ENCODE data around the gene SLC35F3. TPM values are rescaled to one million over a fixed set of nuclear protein-coding genes. Genes with fewer than 3 reads are reported as not detected.

SLC35F3 gene
- total RNA-seq, 1 donor from 2014 or later = 0.57 TPM

DNA sequence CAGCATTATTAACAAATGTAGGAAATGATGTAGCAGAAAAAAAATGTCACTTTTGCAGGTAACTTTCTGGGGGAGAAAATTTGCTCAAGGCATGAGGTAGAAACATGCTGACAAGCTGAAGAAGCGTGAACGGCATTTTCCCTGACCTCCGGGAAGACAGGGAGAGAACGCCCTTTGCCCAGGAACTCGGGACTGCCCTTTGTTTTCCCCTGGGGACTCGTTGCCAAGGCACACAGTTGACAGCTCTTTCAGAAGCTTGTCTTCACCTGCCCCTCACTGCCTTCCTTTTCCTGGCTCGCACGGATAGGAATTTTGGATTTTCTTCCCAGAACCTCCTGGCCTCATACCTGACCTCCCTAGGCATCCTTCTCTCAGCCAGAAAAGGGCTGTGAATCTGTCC is 416.1 kb downstream of the SLC35F3 start:
- no peaks in the 10 kb centered on the region for H3K36me3 Mint-ChIP-seq (ENCODE audit: low read depth, unreplicated experiment)
- DNase-seq (ENCODE audit: low read depth) (no peak), FAIRE-seq (no peak)
- TF ChIP-seq, protein P1, sequence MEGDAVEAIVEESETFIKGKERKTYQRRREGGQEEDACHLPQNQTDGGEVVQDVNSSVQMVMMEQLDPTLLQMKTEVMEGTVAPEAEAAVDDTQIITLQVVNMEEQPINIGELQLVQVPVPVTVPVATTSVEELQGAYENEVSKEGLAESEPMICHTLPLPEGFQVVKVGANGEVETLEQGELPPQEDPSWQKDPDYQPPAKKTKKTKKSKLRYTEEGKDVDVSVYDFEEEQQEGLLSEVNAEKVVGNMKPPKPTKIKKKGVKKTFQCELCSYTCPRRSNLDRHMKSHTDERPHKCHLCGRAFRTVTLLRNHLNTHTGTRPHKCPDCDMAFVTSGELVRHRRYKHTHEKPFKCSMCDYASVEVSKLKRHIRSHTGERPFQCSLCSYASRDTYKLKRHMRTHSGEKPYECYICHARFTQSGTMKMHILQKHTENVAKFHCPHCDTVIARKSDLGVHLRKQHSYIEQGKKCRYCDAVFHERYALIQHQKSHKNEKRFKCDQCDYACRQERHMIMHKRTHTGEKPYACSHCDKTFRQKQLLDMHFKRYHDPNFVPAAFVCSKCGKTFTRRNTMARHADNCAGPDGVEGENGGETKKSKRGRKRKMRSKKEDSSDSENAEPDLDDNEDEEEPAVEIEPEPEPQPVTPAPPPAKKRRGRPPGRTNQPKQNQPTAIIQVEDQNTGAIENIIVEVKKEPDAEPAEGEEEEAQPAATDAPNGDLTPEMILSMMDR (IDR thresholded peaks at IDR 0.05; ENCODE audit: insufficient read depth, low read depth, low read length) = no peak
- no peak for TF ChIP-seq EZH2 (IDR thresholded peaks at IDR 0.05; ENCODE audit: insufficient read depth, low read length)
- no peak overlapping the region for H3K4me3 Mint-ChIP-seq (ENCODE audit: unreplicated experiment)
- Histone ChIP-seq H3K9me3 (ENCODE audit: insufficient read depth, low read depth, low read length) (no peaks in the 10 kb centered on the region), H4K20me1 (ENCODE audit: insufficient read depth, low read length) (no peaks in the 10 kb centered on the region), H3K27ac (ENCODE audit: low read depth, low read length) (no peak overlapping the region), H2AFZ (ENCODE audit: low read depth, low read length) (no peak overlapping the region), H3K4me3 (ENCODE audit: insufficient read depth, low read depth, low read length) (no peak overlapping the region), H3K9ac (ENCODE audit: low read length) (no peak overlapping the region), H3K4me2 (ENCODE audit: low read length) (no peak overlapping the region), H3K4me1 (ENCODE audit: insufficient read depth, low read length) (peaks cover 6% of the 10 kb centered on the region), H3K27me3 (ENCODE audit: insufficient read depth, low read length) (peaks cover 3% of the 10 kb centered on the region), H3K36me3 (ENCODE audit: insufficient read depth, low read length) (no peaks in the 10 kb centered on the region), H3K79me2 (ENCODE audit: insufficient read depth, low read length) (no peaks in the 10 kb centered on the region)
- H3K27me3 Mint-ChIP-seq (ENCODE audit: low read depth, unreplicated experiment) = peaks cover 40% of the 10 kb centered on the region
- peaks cover 4% of the 10 kb centered on the region for H3K4me1 Mint-ChIP-seq (ENCODE audit: low read depth, unreplicated experiment)
- no peak overlapping the region for H3K27ac Mint-ChIP-seq (ENCODE audit: unreplicated experiment)
- no peaks in the 10 kb centered on the region for H3K9me3 Mint-ChIP-seq (ENCODE audit: unreplicated experiment)

DNA sequence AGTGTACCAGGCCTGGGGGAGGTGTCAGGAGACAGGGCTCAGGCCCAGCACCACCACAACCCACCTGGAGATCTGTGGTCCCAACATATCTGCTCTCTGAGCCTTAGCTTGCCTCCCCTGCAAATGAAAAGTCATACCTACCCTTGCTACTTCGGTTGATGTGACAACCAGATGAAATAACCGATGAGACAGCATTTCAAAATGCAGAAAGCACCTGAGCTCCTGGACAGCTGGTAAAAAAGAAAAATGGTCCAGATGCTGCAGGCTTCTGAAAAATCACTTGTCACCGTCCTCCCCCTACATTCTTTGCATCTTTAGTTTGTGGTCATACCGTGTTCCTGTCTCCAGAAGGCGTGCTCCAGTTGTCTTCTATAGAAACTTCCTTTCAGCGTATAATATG is 416.8 kb downstream of the SLC35F3 start:
- H3K27me3 ChIP-seq (ENCODE audit: insufficient read depth, low read length) = peaks cover 3% of the 10 kb centered on the region
- no peak overlapping the region for H3K4me2 ChIP-seq (ENCODE audit: low read length)
- Mint-ChIP-seq H3K27ac (ENCODE audit: unreplicated experiment) (no peak overlapping the region), H3K36me3 (ENCODE audit: low read depth, unreplicated experiment) (no peaks in the 10 kb centered on the region), H3K9me3 (ENCODE audit: unreplicated experiment) (no peaks in the 10 kb centered on the region), H3K4me1 (ENCODE audit: low read depth, unreplicated experiment) (no peaks in the 10 kb centered on the region), H3K27me3 (ENCODE audit: low read depth, unreplicated experiment) (peaks cover 47% of the 10 kb centered on the region), H3K4me3 (ENCODE audit: unreplicated experiment) (no peak overlapping the region)
- no peak overlapping the region for H3K27ac ChIP-seq (ENCODE audit: low read depth, low read length)
- H3K4me1 ChIP-seq (ENCODE audit: insufficient read depth, low read length) = no peaks in the 10 kb centered on the region
- H4K20me1 ChIP-seq (ENCODE audit: insufficient read depth, low read length) = no peaks in the 10 kb centered on the region
- no peaks in the 10 kb centered on the region for H3K9me3 ChIP-seq (ENCODE audit: insufficient read depth, low read depth, low read length)
- TF ChIP-seq EZH2 (IDR thresholded peaks at IDR 0.05; ENCODE audit: insufficient read depth, low read length) = no peak
- TF ChIP-seq, protein P1 (IDR thresholded peaks at IDR 0.05; ENCODE audit: insufficient read depth, low read depth, low read length) = no peak
- no peaks in the 10 kb centered on the region for H3K36me3 ChIP-seq (ENCODE audit: insufficient read depth, low read length)
- H2AFZ ChIP-seq (ENCODE audit: low read depth, low read length) = no peak overlapping the region
- FAIRE-seq (no peak), DNase-seq (ENCODE audit: low read depth) (no peak)
- no peak overlapping the region for H3K9ac ChIP-seq (ENCODE audit: low read length)
- H3K79me2 ChIP-seq (ENCODE audit: insufficient read depth, low read length) = no peaks in the 10 kb centered on the region
- H3K4me3 ChIP-seq (ENCODE audit: insufficient read depth, low read depth, low read length) = no peak overlapping the region

DNA sequence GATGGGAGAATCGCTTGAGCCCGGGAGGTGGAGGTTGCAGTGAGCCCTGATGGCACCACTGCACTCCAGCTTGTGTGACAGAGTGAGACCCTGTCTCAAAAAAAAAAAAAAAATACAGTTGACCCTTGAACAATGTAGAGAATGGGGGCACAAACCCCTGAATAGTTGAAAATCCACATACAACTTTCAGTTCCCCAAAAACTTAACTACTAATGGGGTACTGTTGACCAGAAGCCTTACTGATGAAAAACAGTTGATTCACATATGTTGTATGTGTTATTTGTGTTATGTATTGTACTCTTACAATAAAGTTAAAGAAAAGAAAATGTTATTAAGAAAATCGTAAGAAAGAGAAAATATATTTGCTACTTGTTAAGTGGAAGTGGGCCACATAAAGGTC is 417.6 kb downstream of the SLC35F3 start:
- H2AFZ ChIP-seq (ENCODE audit: low read depth, low read length) = no peak overlapping the region
- H3K27ac ChIP-seq (ENCODE audit: low read depth, low read length) = no peak overlapping the region
- no peak overlapping the region for H3K4me3 ChIP-seq (ENCODE audit: insufficient read depth, low read depth, low read length)
- no peaks in the 10 kb centered on the region for H3K9me3 ChIP-seq (ENCODE audit: insufficient read depth, low read depth, low read length)
- peaks cover 55% of the 10 kb centered on the region for H3K27me3 Mint-ChIP-seq (ENCODE audit: low read depth, unreplicated experiment)
- no peak overlapping the region for H3K4me2 ChIP-seq (ENCODE audit: low read length)
- no peaks in the 10 kb centered on the region for H3K9me3 Mint-ChIP-seq (ENCODE audit: unreplicated experiment)
- DNase-seq (ENCODE audit: low read depth) (no peak), FAIRE-seq (no peak)
- H3K9ac ChIP-seq (ENCODE audit: low read length) = no peak overlapping the region
- no peaks in the 10 kb centered on the region for H3K79me2 ChIP-seq (ENCODE audit: insufficient read depth, low read length)
- H3K4me3 Mint-ChIP-seq (ENCODE audit: unreplicated experiment) = no peak overlapping the region
- no peak for TF ChIP-seq EZH2 (IDR thresholded peaks at IDR 0.05; ENCODE audit: insufficient read depth, low read length)
- TF ChIP-seq, protein P1 (IDR thresholded peaks at IDR 0.05; ENCODE audit: insufficient read depth, low read depth, low read length) = no peak
- no peak overlapping the region for H3K27ac Mint-ChIP-seq (ENCODE audit: unreplicated experiment)
- H3K36me3 ChIP-seq (ENCODE audit: insufficient read depth, low read length) = no peaks in the 10 kb centered on the region
- no peaks in the 10 kb centered on the region for H4K20me1 ChIP-seq (ENCODE audit: insufficient read depth, low read length)
- no peaks in the 10 kb centered on the region for H3K4me1 ChIP-seq (ENCODE audit: insufficient read depth, low read length)
- H3K36me3 Mint-ChIP-seq (ENCODE audit: low read depth, unreplicated experiment) = no peaks in the 10 kb centered on the region
- no peaks in the 10 kb centered on the region for H3K4me1 Mint-ChIP-seq (ENCODE audit: low read depth, unreplicated experiment)
- peaks cover 3% of the 10 kb centered on the region for H3K27me3 ChIP-seq (ENCODE audit: insufficient read depth, low read length)

Data from astrocyte (in vitro differentiated cells and primary cell).